ENCODE results near the gene PACSIN3.

GRCh38 chr11:47136921-47137320 lies 49.3 kb downstream of the PACSIN3 start:
- TF ChIP-seq POLR2A (IDR thresholded peaks at IDR 0.05), result no peak
- no peak for TF ChIP-seq CTCF (IDR thresholded peaks at IDR 0.05)
